GM23338 (cell line): ENCODE results near the gene UHMK1. TPM values are rescaled to one million over a fixed set of nuclear protein-coding genes. Genes with fewer than 3 reads are reported as not detected.
A peak's percentile ranks its signal among the peaks of the same experiment; 100 is the strongest.
"Not testable (repeated sequence)": the region's sequence is repeated elsewhere in the genome, so short reads cannot be mapped to it uniquely, and the experiment has no call there.

Experiments used
- ATAC-seq: fragments of 200-7000 bp; cut with Tn5 transposase; 3 replicates; pipeline ENCODE4 v1.9.1; 2020
- DNase-seq: peaks from one replicate; pipeline ENCODE4 v3.0.0-alpha.2; 2015; ENCODE audit warnings: low spot score
- H2AFZ ChIP-seq: fragments of 200-600 bp; sonication (generic); 2 replicates; pipeline ENCODE4 v1.8.0; 2016; ENCODE audit warnings: antibody characterized with exemption, mild to moderate bottlenecking, moderate library complexity
- H3F3A ChIP-seq: fragments of 200-600 bp; sonication (generic); replicated peaks from 2 replicates; pipeline ENCODE4 v1.8.0; 2017; ENCODE audit warnings: antibody characterized with exemption, mixed run types, low read depth
- H3K27ac ChIP-seq: fragments of 200-600 bp; sonication (generic); 2 replicates; pipeline ENCODE4 v1.6.1; 2016; ENCODE audit warnings: low read depth
- H3K27me3 ChIP-seq: fragments of 200-600 bp; sonication (generic); 2 replicates; pipeline ENCODE4 v1.8.0; 2016; ENCODE audit warnings: mild to moderate bottlenecking, mixed run types, moderate library complexity; ENCODE audit not compliant: insufficient read depth
- H3K36me3 ChIP-seq: fragments of 200-600 bp; sonication (generic); 2 replicates; pipeline ENCODE4 v1.8.0; 2016; ENCODE audit warnings: mild to moderate bottlenecking; ENCODE audit not compliant: insufficient read depth
- H3K4me1 ChIP-seq: fragments of 200-600 bp; sonication (generic); 2 replicates; pipeline ENCODE4 v1.8.0; 2016; ENCODE audit warnings: mild to moderate bottlenecking, moderate library complexity; ENCODE audit not compliant: insufficient read depth
- H3K4me2 ChIP-seq: fragments of 200-600 bp; sonication (generic); 2 replicates; pipeline ENCODE4 v1.7.1; 2017; ENCODE audit warnings: mixed run types
- H3K4me3 ChIP-seq: fragments of 200-600 bp; sonication (generic); 2 replicates; pipeline ENCODE4 v1.6.1; 2016; ENCODE audit warnings: mixed run types
- H3K79me2 ChIP-seq: fragments of 200-600 bp; sonication (generic); replicated peaks from 2 replicates; pipeline ENCODE4 v1.8.0; 2017; ENCODE audit warnings: mild to moderate bottlenecking; ENCODE audit not compliant: insufficient read depth
- H3K9me2 ChIP-seq: fragments of 200-600 bp; sonication (generic); 2 replicates; pipeline ENCODE4 v1.8.0; 2017; ENCODE audit not compliant: insufficient read depth
- H4K20me1 ChIP-seq: fragments of 200-600 bp; sonication (generic); replicated peaks from 2 replicates; pipeline ENCODE4 v1.8.0; 2017; ENCODE audit warnings: mild to moderate bottlenecking; ENCODE audit not compliant: insufficient read depth
- H3K27ac Mint-ChIP-seq: 2 replicates; pipeline ENCODE4 v1.8.0; 2020; ENCODE audit warnings: inconsistent platforms, mild to moderate bottlenecking, moderate library complexity, mixed read lengths
- H3K27me3 Mint-ChIP-seq: 3 replicates; pipeline ENCODE4 v1.8.0; 2022; ENCODE audit warnings: low read depth, mild to moderate bottlenecking, moderate library complexity, mixed read lengths, inconsistent platforms; ENCODE audit not compliant: insufficient read depth, poor library complexity
- H3K36me3 Mint-ChIP-seq: 3 replicates; pipeline ENCODE4 v1.8.0; 2021; ENCODE audit warnings: low read depth, mild to moderate bottlenecking, inconsistent platforms, moderate library complexity, mixed read lengths
- H3K4me1 Mint-ChIP-seq: 3 replicates; pipeline ENCODE4 v1.8.0; 2020; ENCODE audit warnings: mild to moderate bottlenecking, inconsistent platforms, mixed read lengths
- H3K4me3 Mint-ChIP-seq: 3 replicates; pipeline ENCODE4 v1.8.0; 2021; ENCODE audit warnings: moderate library complexity, mild to moderate bottlenecking, inconsistent platforms, mixed read lengths
- H3K9me3 Mint-ChIP-seq: 3 replicates; pipeline ENCODE4 v1.8.0; 2020; ENCODE audit warnings: moderate library complexity, mild to moderate bottlenecking, inconsistent platforms, mixed read lengths
- JUNB ChIP-seq: IDR thresholded peaks from one replicate; pipeline ENCODE4 v1.6.1; 2016; ENCODE audit warnings: antibody characterized with exemption; ENCODE audit not compliant: unreplicated experiment
- POLR2AphosphoS5 ChIP-seq: IDR thresholded peaks from 2 replicates; pipeline ENCODE4 v1.6.1; 2016; ENCODE audit warnings: antibody characterized with exemption, low read depth
- long read RNA-seq: library from polyadenylated mRNA; unstranded; transcript quantifications from one replicate; pipeline ENCODE4 v2.0.0, GENCODE V29; 2020; ENCODE audit not compliant: unreplicated experiment
- polyA plus RNA-seq: library from polyadenylated mRNA; unstranded; fragments of >200 nt; fragmentation: Nextera tagmentation; extraction: Ambion mirVana; gene quantifications from 2 replicates; pipeline ENCODE4 v1.2.1, GENCODE V29; 2016
- total RNA-seq: library from RNA; depleted of rRNA; stranded (reverse); fragments of >200 nt; shearing (Covaris generic); gene quantifications from 2 replicates; pipeline ENCODE4 v1.2.3, GENCODE V29; 2014; rRNA removed
- TF ChIP-seq, protein P1 (sequence below): fragments of 250-450 bp; sonication (Bioruptor Pico); IDR thresholded peaks from 2 replicates; pipeline ENCODE4 v1.5.0; 2020; ENCODE audit warnings: mild to moderate bottlenecking, moderate library complexity
- TF ChIP-seq, protein P2 (sequence below): IDR thresholded peaks from one replicate; pipeline ENCODE4 v1.6.1; 2018; ENCODE audit warnings: antibody characterized with exemption; ENCODE audit not compliant: unreplicated experiment
- TF ChIP-seq, protein P3 (sequence below): IDR thresholded peaks from 2 replicates; pipeline ENCODE4 v1.6.1; 2016; ENCODE audit warnings: antibody characterized with exemption

Gene UHMK1
- total RNA-seq (28.3 and 30.2 TPM in 2 replicates), polyA plus RNA-seq (7.2 and 8.6 TPM in 2 replicates)
- long read RNA-seq, full-length matches to known transcripts, result 5 of 5 reads
- long read RNA-seq, partial matches to known transcripts, result 0 of 5 reads
- long read RNA-seq, other reads (novel, unspliced or antisense), result 0 of 5 reads

GRCh38 chr1:162497723-162498495 is at the start of gene UHMK1:
UHMK1 (plus strand) TSS chr1:162497818; CDS start chr1:162498001, 183 bp downstream.
- Mint-ChIP-seq H3K27ac (peak within 1 kb of the TSS; percentile 96), H3K36me3 (peaks cover 21% of the 10 kb centered on the region), H3K27me3 (peaks cover 9% of the 10 kb centered on the region), H3K9me3 (peaks cover 2% of the 10 kb centered on the region; the same call in 2 of the 3 replicates), H3K4me3 (peak within 1 kb of the TSS; percentile 91), H3K4me1 (peaks cover 17% of the 10 kb centered on the region; the same call in 2 of the 3 replicates)
- Histone ChIP-seq H3F3A (no peaks in the 10 kb centered on the region), H3K27me3 (no peaks in the 10 kb centered on the region), H3K4me1 (peaks cover 25% of the 10 kb centered on the region), H4K20me1 (peaks cover 36% of the 10 kb centered on the region), H3K79me2 (peaks cover 51% of the 10 kb centered on the region), H3K36me3 (peaks cover 28% of the 10 kb centered on the region), H3K9me2 (peaks cover 14% of the 10 kb centered on the region), H2AFZ (peak within 1 kb of the TSS; percentile 74), H3K4me2 (peak within 1 kb of the TSS; percentile 97), H3K4me3 (peak within 1 kb of the TSS; percentile 99), H3K27ac (peak within 1 kb of the TSS; percentile 88)
- TF ChIP-seq JUNB (no peak), POLR2AphosphoS5 (peak; percentile 86)
- TF ChIP-seq, protein P1, sequence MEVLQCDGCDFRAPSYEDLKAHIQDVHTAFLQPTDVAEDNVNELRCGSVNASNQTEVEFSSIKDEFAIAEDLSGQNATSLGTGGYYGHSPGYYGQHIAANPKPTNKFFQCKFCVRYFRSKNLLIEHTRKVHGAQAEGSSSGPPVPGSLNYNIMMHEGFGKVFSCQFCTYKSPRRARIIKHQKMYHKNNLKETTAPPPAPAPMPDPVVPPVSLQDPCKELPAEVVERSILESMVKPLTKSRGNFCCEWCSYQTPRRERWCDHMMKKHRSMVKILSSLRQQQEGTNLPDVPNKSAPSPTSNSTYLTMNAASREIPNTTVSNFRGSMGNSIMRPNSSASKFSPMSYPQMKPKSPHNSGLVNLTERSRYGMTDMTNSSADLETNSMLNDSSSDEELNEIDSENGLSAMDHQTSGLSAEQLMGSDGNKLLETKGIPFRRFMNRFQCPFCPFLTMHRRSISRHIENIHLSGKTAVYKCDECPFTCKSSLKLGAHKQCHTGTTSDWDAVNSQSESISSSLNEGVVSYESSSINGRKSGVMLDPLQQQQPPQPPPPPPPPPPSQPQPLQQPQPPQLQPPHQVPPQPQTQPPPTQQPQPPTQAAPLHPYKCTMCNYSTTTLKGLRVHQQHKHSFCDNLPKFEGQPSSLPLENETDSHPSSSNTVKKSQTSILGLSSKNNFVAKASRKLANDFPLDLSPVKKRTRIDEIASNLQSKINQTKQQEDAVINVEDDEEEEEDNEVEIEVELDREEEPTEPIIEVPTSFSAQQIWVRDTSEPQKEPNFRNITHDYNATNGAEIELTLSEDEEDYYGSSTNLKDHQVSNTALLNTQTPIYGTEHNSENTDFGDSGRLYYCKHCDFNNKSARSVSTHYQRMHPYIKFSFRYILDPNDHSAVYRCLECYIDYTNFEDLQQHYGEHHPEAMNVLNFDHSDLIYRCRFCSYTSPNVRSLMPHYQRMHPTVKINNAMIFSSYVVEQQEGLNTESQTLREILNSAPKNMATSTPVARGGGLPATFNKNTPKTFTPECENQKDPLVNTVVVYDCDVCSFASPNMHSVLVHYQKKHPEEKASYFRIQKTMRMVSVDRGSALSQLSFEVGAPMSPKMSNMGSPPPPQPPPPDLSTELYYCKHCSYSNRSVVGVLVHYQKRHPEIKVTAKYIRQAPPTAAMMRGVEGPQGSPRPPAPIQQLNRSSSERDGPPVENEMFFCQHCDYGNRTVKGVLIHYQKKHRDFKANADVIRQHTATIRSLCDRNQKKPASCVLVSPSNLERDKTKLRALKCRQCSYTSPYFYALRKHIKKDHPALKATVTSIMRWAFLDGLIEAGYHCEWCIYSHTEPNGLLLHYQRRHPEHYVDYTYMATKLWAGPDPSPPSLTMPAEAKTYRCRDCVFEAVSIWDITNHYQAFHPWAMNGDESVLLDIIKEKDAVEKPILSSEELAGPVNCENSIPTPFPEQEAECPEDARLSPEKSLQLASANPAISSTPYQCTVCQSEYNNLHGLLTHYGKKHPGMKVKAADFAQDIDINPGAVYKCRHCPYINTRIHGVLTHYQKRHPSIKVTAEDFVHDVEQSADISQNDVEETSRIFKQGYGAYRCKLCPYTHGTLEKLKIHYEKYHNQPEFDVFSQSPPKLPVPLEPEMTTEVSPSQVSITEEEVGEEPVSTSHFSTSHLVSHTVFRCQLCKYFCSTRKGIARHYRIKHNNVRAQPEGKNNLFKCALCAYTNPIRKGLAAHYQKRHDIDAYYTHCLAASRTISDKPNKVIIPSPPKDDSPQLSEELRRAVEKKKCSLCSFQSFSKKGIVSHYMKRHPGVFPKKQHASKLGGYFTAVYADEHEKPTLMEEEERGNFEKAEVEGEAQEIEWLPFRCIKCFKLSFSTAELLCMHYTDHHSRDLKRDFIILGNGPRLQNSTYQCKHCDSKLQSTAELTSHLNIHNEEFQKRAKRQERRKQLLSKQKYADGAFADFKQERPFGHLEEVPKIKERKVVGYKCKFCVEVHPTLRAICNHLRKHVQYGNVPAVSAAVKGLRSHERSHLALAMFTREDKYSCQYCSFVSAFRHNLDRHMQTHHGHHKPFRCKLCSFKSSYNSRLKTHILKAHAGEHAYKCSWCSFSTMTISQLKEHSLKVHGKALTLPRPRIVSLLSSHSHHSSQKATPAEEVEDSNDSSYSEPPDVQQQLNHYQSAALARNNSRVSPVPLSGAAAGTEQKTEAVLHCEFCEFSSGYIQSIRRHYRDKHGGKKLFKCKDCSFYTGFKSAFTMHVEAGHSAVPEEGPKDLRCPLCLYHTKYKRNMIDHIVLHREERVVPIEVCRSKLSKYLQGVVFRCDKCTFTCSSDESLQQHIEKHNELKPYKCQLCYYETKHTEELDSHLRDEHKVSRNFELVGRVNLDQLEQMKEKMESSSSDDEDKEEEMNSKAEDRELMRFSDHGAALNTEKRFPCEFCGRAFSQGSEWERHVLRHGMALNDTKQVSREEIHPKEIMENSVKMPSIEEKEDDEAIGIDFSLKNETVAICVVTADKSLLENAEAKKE (CRISPR knock-in tag), result no peak
- TF ChIP-seq, protein P2, sequence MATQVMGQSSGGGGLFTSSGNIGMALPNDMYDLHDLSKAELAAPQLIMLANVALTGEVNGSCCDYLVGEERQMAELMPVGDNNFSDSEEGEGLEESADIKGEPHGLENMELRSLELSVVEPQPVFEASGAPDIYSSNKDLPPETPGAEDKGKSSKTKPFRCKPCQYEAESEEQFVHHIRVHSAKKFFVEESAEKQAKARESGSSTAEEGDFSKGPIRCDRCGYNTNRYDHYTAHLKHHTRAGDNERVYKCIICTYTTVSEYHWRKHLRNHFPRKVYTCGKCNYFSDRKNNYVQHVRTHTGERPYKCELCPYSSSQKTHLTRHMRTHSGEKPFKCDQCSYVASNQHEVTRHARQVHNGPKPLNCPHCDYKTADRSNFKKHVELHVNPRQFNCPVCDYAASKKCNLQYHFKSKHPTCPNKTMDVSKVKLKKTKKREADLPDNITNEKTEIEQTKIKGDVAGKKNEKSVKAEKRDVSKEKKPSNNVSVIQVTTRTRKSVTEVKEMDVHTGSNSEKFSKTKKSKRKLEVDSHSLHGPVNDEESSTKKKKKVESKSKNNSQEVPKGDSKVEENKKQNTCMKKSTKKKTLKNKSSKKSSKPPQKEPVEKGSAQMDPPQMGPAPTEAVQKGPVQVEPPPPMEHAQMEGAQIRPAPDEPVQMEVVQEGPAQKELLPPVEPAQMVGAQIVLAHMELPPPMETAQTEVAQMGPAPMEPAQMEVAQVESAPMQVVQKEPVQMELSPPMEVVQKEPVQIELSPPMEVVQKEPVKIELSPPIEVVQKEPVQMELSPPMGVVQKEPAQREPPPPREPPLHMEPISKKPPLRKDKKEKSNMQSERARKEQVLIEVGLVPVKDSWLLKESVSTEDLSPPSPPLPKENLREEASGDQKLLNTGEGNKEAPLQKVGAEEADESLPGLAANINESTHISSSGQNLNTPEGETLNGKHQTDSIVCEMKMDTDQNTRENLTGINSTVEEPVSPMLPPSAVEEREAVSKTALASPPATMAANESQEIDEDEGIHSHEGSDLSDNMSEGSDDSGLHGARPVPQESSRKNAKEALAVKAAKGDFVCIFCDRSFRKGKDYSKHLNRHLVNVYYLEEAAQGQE, result no peak
- TF ChIP-seq, protein P3, sequence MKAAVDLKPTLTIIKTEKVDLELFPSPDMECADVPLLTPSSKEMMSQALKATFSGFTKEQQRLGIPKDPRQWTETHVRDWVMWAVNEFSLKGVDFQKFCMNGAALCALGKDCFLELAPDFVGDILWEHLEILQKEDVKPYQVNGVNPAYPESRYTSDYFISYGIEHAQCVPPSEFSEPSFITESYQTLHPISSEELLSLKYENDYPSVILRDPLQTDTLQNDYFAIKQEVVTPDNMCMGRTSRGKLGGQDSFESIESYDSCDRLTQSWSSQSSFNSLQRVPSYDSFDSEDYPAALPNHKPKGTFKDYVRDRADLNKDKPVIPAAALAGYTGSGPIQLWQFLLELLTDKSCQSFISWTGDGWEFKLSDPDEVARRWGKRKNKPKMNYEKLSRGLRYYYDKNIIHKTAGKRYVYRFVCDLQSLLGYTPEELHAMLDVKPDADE, result no peak
- ATAC-seq (peak; percentile 98), DNase-seq (peak; percentile 97)

DNA sequence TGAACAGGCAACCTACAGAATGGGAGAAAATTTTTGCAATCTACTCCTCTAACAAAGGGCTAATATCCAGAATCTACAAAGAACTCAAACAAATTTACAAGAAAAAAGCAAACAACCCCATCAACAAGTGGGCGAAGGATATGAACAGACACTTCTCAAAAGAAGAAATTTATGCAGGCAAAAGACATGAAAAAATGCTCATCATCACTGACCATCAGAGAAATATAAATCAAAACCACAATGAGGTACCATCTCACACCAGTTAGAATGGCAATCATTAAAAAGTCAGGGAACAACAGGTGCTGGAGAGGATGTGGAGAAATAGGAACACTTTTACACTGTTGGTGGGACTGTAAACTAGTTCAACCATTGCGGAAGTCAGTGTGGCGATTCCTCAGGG is 43.3 kb upstream of the UHMK1 start:
- H3K27ac ChIP-seq, H3K27me3 Mint-ChIP-seq, H3K27me3 ChIP-seq, H3K4me2 ChIP-seq, H3K9me2 ChIP-seq, H3K4me1 Mint-ChIP-seq, H3K79me2 ChIP-seq, H3K36me3 ChIP-seq, ATAC-seq, H4K20me1 ChIP-seq, H3K4me3 Mint-ChIP-seq, H3K36me3 Mint-ChIP-seq, H3F3A ChIP-seq, H3K4me1 ChIP-seq, H3K27ac Mint-ChIP-seq, H2AFZ ChIP-seq, H3K4me3 ChIP-seq, DNase-seq: not testable (repeated sequence)
- peaks cover 22% of the 10 kb centered on the region for H3K9me3 Mint-ChIP-seq
